K562 (cell line): Measurements from ENCODE around the gene ARHGAP30. TPM values are rescaled to one million over a fixed set of nuclear protein-coding genes. Genes with fewer than 3 reads are reported as not detected.

ENCODE experiments used
- CBFB ChIP-seq: sonication (generic); formaldehyde crosslinking; IDR thresholded peaks from 2 replicates; pipeline ENCODE4 v1.4.0; 2020; ENCODE audit warnings: mild to moderate bottlenecking, missing genetic modification reagents
- EGR1 ChIP-seq: fragments of 450-650 bp; conservative IDR thresholded peaks from 2 replicates; pipeline ENCODE4 v1.6.1; 2017; ENCODE audit warnings: mild to moderate bottlenecking
- GABPA ChIP-seq: fragments of 200-800 bp; sonication (Bioruptor generic); conservative IDR thresholded peaks from 2 replicates; pipeline ENCODE4 v1.6.1; 2016; ENCODE audit warnings: low read depth, missing genetic modification characterization, missing compliant biosample characterization
- GABPB1 ChIP-seq: sonication (generic); formaldehyde crosslinking; IDR thresholded peaks from 2 replicates; pipeline ENCODE4 v1.8.0; 2022; ENCODE audit warnings: mild to moderate bottlenecking, missing genetic modification reagents
- GTF2F1 ChIP-seq: IDR thresholded peaks from 2 replicates; pipeline ENCODE4 v1.6.1; 2011; ENCODE audit warnings: low read depth, low read length, improper control_type of control experiment
- JUNB ChIP-seq: fragments of 450-650 bp; formaldehyde crosslinking; conservative IDR thresholded peaks from 2 replicates; pipeline ENCODE4 v1.4.0; 2020; ENCODE audit warnings: mild to moderate bottlenecking
- MCM5 ChIP-seq: fragments of 450-650 bp; IDR thresholded peaks from 2 replicates; pipeline ENCODE4 v1.6.1; 2016; ENCODE audit warnings: low read depth
- NFATC3 ChIP-seq: fragments of 450-650 bp; IDR thresholded peaks from 2 replicates; pipeline ENCODE4 v1.6.1; 2017; ENCODE audit warnings: mild to moderate bottlenecking
- NFE2 ChIP-seq: IDR thresholded peaks from 2 replicates; pipeline ENCODE4 v1.6.1; 2014; ENCODE audit warnings: antibody characterized with exemption, low read depth
- RAD21 ChIP-seq, 2 experiments: fragments of 250-450 bp in 1 of 2; fragments of 450-650 bp in 1 of 2; sonication (Bioruptor Pico) in 1 of 2; formaldehyde crosslinking in 1 of 2; IDR thresholded peaks in 1 of 2; conservative IDR thresholded peaks in 1 of 2; 2 replicates each; pipeline versions ENCODE4 v1.4.0 to v1.8.0; 2020 to 2022; ENCODE audit warnings: mild to moderate bottlenecking in 2 of 2, moderate library complexity in 1 of 2
- SMC3 ChIP-seq: conservative IDR thresholded peaks from 2 replicates; pipeline ENCODE4 v1.6.1; 2011; ENCODE audit warnings: low read depth, low read length, improper control_type of control experiment; ENCODE audit not compliant: insufficient read depth
- TEAD2 ChIP-seq: fragments of 450-650 bp; IDR thresholded peaks from 2 replicates; pipeline ENCODE4 v1.6.1; 2016; ENCODE audit warnings: missing genetic modification characterization, control low read depth, missing compliant biosample characterization
- ZNF133 ChIP-seq: fragments of 250-450 bp; sonication (Bioruptor Pico); IDR thresholded peaks from 2 replicates; pipeline ENCODE4 v1.4.0; 2020; ENCODE audit warnings: mild to moderate bottlenecking
- ZNF431 ChIP-seq: sonication (generic); formaldehyde crosslinking; IDR thresholded peaks from 2 replicates; pipeline ENCODE4 v1.8.0; 2022; ENCODE audit warnings: mild to moderate bottlenecking, missing genetic modification reagents
- ZNF586 ChIP-seq: fragments of 450-650 bp; formaldehyde crosslinking; conservative IDR thresholded peaks from 2 replicates; pipeline ENCODE4 v1.4.0; 2020; ENCODE audit warnings: mild to moderate bottlenecking, moderate library complexity
- polyA plus RNA-seq, 8 experiments: library from polyadenylated mRNA; depleted of rRNA in 4 of 8; stranded (reverse) in 5 of 8; unstranded in 3 of 8; fragments of >200 nt; fragmentation: Nextera tagmentation in 2 of 8; fragmentation: Illumina TruSeq in 1 of 8; extraction: Ambion mirVana in 2 of 8; extraction: Trizol in 1 of 8; gene quantifications; 2 replicates each; pipeline versions ENCODE4 v1.2.1 to v1.2.3, GENCODE V29; 2011 to 2014; ENCODE audit warnings: inconsistent platforms in 1 of 8, missing spikeins in 1 of 8
- total RNA-seq, 7 experiments: library from RNA; depleted of rRNA in 6 of 7; stranded (reverse); fragments of >200 nt in 6 of 7; fragmentation: Illumina TruSeq in 2 of 7; extraction: Trizol in 2 of 7; gene quantifications; 2 replicates each; pipeline versions ENCODE4 v1.2.1 to v1.2.3, GENCODE V29; 2011 to 2021; ENCODE audit warnings: low replicate concordance in 1 of 7
- TF ChIP-seq, protein P1 (sequence below): fragments of 450-650 bp; formaldehyde crosslinking; IDR thresholded peaks from 2 replicates; pipeline ENCODE4 v1.4.0; 2022; ENCODE audit warnings: mild to moderate bottlenecking, moderate library complexity
- TF ChIP-seq, protein P2 (sequence below): fragments of 250-450 bp; sonication (Bioruptor Pico); IDR thresholded peaks from 2 replicates; pipeline ENCODE4 v1.5.0; 2022; ENCODE audit warnings: mild to moderate bottlenecking
- TF ChIP-seq, protein P3 (sequence below): fragments of 200-800 bp; sonication (Bioruptor generic); IDR thresholded peaks from 2 replicates; pipeline ENCODE4 v1.6.1; 2017; ENCODE audit warnings: missing genetic modification characterization, missing compliant biosample characterization
- TF ChIP-seq, protein P4 (sequence below), 3 experiments: fragments of 200-800 bp in 1 of 3; fragments of 250-450 bp in 1 of 3; fragments of 450-650 bp in 1 of 3; sonication (Bioruptor Pico) in 1 of 3; sonication (Bioruptor generic) in 1 of 3; formaldehyde crosslinking in 1 of 3; IDR thresholded peaks; 2 replicates each; pipeline versions ENCODE4 v1.6.1 to v1.8.0; 2016 to 2022; ENCODE audit warnings: mild to moderate bottlenecking in 2 of 3, missing genetic modification characterization in 2 of 3, missing compliant biosample characterization in 1 of 3, moderate library complexity in 1 of 3

Gene ARHGAP30
- total and polyA plus RNA-seq, 9 of the 15 experiments (the other 6 are each of a cell fraction or from before 2014, with no cell fraction given), result 0.01 to 0.73 (median 0.12) TPM

DNA sequence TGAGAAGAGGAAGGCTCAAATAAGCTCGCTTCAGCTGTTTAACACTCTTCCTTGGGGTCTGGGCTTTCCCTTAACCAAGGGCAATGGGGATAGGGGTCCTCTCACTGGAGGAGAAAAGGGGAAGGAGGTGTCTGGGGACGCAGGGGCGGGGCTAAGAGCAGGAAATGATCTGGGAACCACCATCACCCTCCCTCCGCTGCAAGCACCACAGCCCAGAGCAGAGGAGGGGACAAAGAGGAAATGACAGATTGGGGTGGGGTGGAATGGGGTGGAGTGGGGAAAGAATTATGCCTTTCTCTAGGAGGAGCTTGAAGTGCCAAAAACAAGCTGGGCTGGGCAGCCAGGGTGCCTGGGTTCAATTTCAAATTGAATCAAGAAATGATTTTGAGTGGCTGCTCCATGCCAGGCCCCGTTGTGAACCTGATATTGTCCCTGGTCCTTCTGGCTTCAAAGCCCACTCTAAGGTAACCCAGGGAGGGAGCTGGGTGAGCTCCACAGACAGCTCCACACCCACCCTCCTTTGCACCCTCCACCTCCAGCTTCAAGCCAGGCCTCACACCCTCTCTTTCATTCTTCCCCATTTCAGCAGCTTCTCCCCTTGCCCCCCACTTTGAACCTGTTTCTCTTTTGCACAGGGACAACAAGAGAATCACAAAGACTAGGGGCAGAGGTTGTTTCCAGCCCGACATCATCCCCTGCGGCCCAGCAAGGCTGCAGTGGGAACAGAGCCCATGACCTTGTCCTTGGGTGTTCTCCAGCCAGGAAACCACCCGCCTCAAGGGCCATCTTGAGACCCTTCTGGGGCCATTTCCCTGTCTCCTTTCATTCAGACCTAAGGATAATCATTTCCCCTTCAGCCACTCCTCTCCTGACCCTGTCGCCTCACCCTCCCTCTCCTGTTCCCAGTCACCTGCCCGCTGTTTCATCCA is 1.1 kb downstream of the ARHGAP30 start (continued):
- TF ChIP-seq, protein P1, sequence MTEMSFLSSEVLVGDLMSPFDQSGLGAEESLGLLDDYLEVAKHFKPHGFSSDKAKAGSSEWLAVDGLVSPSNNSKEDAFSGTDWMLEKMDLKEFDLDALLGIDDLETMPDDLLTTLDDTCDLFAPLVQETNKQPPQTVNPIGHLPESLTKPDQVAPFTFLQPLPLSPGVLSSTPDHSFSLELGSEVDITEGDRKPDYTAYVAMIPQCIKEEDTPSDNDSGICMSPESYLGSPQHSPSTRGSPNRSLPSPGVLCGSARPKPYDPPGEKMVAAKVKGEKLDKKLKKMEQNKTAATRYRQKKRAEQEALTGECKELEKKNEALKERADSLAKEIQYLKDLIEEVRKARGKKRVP (CRISPR knock-in tag), result no peak
- TF ChIP-seq GTF2F1, result no peak
- TF ChIP-seq RAD21 (CRISPR knock-in tag; conservative IDR thresholded peaks at IDR 0.05 in 1 of 2, IDR thresholded peaks at IDR 0.05 in 1 of 2), result no peak
- no peak for TF ChIP-seq JUNB (CRISPR knock-in tag)
- TF ChIP-seq TEAD2 (tag), result no peak
- TF ChIP-seq ZNF133, result no peak
- TF ChIP-seq EGR1, result no peak
- TF ChIP-seq CBFB (CRISPR knock-in tag), result no peak
- TF ChIP-seq MCM5, result no peak
- TF ChIP-seq ZNF586 (CRISPR knock-in tag), result no peak
- peak; percentile 59; the same call in 1 of the 2 replicates for TF ChIP-seq GABPB1 (CRISPR knock-in tag)
- no peak for TF ChIP-seq ZNF431 (CRISPR knock-in tag)
- no peak for TF ChIP-seq NFE2
- TF ChIP-seq GABPA (tag), result peak; percentile 64
- TF ChIP-seq, protein P2, sequence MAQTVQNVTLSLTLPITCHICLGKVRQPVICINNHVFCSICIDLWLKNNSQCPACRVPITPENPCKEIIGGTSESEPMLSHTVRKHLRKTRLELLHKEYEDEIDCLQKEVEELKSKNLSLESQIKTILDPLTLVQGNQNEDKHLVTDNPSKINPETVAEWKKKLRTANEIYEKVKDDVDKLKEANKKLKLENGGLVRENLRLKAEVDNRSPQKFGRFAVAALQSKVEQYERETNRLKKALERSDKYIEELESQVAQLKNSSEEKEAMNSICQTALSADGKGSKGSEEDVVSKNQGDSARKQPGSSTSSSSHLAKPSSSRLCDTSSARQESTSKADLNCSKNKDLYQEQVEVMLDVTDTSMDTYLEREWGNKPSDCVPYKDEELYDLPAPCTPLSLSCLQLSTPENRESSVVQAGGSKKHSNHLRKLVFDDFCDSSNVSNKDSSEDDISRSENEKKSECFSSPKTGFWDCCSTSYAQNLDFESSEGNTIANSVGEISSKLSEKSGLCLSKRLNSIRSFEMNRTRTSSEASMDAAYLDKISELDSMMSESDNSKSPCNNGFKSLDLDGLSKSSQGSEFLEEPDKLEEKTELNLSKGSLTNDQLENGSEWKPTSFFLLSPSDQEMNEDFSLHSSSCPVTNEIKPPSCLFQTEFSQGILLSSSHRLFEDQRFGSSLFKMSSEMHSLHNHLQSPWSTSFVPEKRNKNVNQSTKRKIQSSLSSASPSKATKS (CRISPR knock-in tag), result no peak
- TF ChIP-seq NFATC3, result no peak
- TF ChIP-seq, protein P3, sequence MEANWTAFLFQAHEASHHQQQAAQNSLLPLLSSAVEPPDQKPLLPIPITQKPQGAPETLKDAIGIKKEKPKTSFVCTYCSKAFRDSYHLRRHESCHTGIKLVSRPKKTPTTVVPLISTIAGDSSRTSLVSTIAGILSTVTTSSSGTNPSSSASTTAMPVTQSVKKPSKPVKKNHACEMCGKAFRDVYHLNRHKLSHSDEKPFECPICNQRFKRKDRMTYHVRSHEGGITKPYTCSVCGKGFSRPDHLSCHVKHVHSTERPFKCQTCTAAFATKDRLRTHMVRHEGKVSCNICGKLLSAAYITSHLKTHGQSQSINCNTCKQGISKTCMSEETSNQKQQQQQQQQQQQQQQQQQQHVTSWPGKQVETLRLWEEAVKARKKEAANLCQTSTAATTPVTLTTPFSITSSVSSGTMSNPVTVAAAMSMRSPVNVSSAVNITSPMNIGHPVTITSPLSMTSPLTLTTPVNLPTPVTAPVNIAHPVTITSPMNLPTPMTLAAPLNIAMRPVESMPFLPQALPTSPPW, result peak; percentile 75; the same call in 1 of the 2 replicates
- TF ChIP-seq, protein P4, sequence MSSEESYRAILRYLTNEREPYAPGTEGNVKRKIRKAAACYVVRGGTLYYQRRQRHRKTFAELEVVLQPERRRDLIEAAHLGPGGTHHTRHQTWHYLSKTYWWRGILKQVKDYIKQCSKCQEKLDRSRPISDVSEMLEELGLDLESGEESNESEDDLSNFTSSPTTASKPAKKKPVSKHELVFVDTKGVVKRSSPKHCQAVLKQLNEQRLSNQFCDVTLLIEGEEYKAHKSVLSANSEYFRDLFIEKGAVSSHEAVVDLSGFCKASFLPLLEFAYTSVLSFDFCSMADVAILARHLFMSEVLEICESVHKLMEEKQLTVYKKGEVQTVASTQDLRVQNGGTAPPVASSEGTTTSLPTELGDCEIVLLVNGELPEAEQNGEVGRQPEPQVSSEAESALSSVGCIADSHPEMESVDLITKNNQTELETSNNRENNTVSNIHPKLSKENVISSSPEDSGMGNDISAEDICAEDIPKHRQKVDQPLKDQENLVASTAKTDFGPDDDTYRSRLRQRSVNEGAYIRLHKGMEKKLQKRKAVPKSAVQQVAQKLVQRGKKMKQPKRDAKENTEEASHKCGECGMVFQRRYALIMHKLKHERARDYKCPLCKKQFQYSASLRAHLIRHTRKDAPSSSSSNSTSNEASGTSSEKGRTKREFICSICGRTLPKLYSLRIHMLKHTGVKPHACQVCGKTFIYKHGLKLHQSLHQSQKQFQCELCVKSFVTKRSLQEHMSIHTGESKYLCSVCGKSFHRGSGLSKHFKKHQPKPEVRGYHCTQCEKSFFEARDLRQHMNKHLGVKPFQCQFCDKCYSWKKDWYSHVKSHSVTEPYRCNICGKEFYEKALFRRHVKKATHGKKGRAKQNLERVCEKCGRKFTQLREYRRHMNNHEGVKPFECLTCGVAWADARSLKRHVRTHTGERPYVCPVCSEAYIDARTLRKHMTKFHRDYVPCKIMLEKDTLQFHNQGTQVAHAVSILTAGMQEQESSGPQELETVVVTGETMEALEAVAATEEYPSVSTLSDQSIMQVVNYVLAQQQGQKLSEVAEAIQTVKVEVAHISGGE (CRISPR knock-in tag; IDR thresholded peaks at IDR 0.05), result peak in 1 of 3 experiments; percentile 79; a peak in 3 of 6 replicates
- no peak for TF ChIP-seq SMC3
